Measurements from ENCODE around the gene LVRN. TPM values are rescaled to one million over a fixed set of nuclear protein-coding genes. Genes with fewer than 3 reads are reported as not detected.
"Not testable (repeated sequence)": the region's sequence is repeated elsewhere in the genome, so short reads cannot be mapped to it uniquely, and the experiment has no call there.

Gene LVRN, protein sequence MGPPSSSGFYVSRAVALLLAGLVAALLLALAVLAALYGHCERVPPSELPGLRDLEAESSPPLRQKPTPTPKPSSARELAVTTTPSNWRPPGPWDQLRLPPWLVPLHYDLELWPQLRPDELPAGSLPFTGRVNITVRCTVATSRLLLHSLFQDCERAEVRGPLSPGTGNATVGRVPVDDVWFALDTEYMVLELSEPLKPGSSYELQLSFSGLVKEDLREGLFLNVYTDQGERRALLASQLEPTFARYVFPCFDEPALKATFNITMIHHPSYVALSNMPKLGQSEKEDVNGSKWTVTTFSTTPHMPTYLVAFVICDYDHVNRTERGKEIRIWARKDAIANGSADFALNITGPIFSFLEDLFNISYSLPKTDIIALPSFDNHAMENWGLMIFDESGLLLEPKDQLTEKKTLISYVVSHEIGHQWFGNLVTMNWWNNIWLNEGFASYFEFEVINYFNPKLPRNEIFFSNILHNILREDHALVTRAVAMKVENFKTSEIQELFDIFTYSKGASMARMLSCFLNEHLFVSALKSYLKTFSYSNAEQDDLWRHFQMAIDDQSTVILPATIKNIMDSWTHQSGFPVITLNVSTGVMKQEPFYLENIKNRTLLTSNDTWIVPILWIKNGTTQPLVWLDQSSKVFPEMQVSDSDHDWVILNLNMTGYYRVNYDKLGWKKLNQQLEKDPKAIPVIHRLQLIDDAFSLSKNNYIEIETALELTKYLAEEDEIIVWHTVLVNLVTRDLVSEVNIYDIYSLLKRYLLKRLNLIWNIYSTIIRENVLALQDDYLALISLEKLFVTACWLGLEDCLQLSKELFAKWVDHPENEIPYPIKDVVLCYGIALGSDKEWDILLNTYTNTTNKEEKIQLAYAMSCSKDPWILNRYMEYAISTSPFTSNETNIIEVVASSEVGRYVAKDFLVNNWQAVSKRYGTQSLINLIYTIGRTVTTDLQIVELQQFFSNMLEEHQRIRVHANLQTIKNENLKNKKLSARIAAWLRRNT
- total RNA-seq (1 to 10 TPM in 1 of 2 donors, under 1 TPM in 1; 0.99 to 6.1 TPM), polyA plus RNA-seq (ENCODE audit: insufficient read depth, low read depth, low replicate concordance) (3.3 TPM)
- long read RNA-seq, donor 1, partial matches to known transcripts: 0 of 1 reads
- long read RNA-seq, donor 1, other reads (novel, unspliced or antisense): 0 of 1 reads
- long read RNA-seq, donor 2: 0 reads

DNA sequence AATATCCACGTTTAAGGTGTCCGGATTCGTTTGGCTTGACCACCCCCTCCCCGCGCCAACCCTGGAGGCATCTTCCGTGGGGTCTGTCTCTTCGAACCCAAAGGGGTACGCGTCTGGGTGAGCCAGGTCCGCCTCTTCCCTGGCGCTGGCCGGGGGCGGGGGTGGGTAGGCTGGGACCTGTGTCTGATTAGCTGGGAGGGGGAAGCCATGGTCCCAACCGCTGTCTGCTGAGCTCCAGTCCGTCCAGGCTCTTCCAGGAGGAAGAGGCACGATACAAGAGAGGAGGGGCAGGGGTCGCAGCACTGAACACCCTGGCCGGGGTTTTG lies at the start of gene LVRN:
TSS of gene LVRN (plus strand) at position 237 of the 326 bp plus-strand sequence. CDS start 143 bp downstream, outside the sequence.
- Histone ChIP-seq H3K27ac (no peak within 1 kb of the TSS), H3K4me1 (peaks cover 10% of the 10 kb centered on the region), H3K9me3 (no peaks in the 10 kb centered on the region), H3K36me3 (ENCODE audit: low read depth, missing control alignments) (no peaks in the 10 kb centered on the region), H3K27me3 (no peaks in the 10 kb centered on the region), H3K4me3 (peak within 1 kb of the TSS; percentile 29 to 63)
- no peak for TF ChIP-seq POLR2A (IDR thresholded peaks at IDR 0.05)
- TF ChIP-seq, protein P1, sequence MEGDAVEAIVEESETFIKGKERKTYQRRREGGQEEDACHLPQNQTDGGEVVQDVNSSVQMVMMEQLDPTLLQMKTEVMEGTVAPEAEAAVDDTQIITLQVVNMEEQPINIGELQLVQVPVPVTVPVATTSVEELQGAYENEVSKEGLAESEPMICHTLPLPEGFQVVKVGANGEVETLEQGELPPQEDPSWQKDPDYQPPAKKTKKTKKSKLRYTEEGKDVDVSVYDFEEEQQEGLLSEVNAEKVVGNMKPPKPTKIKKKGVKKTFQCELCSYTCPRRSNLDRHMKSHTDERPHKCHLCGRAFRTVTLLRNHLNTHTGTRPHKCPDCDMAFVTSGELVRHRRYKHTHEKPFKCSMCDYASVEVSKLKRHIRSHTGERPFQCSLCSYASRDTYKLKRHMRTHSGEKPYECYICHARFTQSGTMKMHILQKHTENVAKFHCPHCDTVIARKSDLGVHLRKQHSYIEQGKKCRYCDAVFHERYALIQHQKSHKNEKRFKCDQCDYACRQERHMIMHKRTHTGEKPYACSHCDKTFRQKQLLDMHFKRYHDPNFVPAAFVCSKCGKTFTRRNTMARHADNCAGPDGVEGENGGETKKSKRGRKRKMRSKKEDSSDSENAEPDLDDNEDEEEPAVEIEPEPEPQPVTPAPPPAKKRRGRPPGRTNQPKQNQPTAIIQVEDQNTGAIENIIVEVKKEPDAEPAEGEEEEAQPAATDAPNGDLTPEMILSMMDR (IDR thresholded peaks at IDR 0.05): no peak
- intact Hi-C loops (cut with DNase I; ENCODE audit: low total_unique reads): no loop called here
- DNase-seq: no peak
- 11 to 39% methylated on average over 8 to 17 of the region's 18 CpGs for WGBS, 2 donors

DNA sequence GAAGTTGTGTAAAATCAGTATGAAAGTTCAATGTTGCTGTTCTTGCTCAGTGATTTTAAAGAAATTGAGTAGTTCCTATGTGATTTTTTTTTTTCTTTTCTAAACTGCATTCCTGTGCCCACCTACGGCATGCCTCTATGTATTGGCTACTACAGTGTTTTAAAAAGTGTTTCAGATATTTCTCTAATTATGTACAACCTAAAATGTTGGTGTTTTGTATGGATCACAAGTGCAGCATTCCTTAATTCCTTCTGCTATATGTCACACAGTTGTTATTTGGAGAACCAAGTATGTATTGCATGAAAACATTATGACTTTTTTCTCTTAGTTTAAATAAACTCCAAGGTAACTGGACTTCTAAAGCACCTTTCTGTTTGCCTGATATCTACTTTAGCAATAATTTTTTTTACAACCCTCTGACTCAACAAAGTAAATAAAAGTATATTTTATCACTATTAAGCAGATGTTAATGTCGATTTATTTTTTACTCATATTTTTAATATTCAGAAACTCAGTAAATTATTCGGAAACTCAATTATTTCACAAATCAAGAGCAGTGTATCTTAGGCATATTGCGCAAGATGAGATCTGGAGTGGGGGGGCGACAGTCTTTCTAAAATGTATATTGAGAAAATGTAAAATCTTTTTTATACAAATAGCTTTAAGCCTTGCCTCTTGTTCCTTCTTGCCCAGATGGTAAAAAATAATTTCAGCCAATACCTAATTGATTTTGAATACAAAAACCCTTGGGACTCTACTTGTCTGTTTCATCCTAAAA lies 48.5 kb upstream of the LVRN start:
- H3K27me3 ChIP-seq; H3K36me3 ChIP-seq (ENCODE audit: low read depth, missing control alignments); H3K4me1 ChIP-seq; intact Hi-C loops (cut with DNase I; ENCODE audit: low total_unique reads); DNase-seq; H3K9me3 ChIP-seq; H3K27ac ChIP-seq; H3K4me3 ChIP-seq: not testable (repeated sequence)
- WGBS, 2 donors: 94 to 96% methylated on average over 5 of the region's 5 CpGs

DNA sequence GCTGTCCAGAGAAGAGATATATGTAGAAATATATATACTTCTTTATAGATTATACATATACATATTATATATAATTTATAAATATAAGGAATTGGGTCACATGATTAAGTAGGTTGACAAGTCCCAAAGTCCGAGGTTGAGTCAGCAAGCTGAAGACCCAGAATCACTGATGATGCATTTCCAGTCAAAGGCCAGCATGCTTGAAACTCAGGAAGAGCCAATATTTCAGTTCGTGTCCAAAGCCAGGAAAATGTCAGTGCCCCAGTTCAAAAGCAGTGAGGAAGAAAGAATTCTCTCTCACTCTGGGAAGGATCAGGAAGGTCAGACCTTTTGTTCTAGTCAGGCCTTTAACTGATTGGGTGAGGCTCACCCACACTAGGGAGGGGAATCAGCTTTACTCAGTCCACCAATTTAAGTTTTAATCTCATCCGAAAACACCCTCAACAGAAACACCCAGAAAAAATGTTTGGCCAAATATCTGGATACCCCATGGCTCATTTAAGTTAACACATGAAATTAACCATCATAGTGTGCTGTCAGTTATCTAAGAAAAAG lies 42.0 kb upstream of the LVRN start:
- WGBS, 2 donors: 54 to 67% methylated on average over 3 of the region's 3 CpGs

DNA sequence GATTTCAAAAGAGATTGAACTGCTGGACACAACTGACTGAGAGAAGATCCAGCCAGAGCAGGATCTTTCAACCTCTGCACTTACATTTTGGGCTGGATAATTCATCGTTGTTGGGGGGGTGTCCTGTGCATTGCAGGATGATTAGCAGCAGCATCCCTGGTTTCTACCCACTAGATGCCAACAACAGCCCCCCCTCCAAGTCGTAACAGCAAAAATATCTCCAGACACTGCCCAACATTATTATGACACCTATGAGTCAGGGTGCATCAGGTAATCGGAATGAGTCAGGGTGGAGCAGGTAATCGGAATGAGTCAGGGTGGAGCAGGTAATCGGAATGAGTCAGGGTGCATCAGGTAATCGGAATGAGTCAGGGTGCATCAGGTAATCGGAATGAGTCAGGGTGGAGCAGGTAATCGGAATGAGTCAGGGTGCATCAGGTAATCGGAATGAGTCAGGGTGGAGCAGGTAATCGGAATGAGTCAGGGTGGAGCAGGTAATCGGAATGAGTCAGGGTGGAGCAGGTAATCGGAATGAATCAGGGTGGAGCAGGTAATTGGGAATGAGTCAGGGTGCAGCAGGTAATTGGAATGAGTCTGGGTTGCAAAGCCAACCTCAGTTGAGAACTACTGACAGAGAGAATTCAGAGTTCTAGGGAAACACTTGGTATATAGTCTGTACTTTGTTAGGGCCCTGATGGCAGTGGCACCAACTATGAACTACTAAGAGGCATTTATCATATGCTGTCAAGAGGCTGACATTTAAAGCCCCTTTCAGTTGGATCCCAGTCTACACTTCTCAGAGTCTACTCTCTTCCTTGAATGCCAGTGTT lies 33.5 kb upstream of the LVRN start:
- H3K9me3 ChIP-seq; H3K4me1 ChIP-seq; intact Hi-C loops (cut with DNase I; ENCODE audit: low total_unique reads); H3K36me3 ChIP-seq (ENCODE audit: low read depth, missing control alignments); DNase-seq; H3K4me3 ChIP-seq; H3K27me3 ChIP-seq; H3K27ac ChIP-seq: not testable (repeated sequence)
- 84 to 89% methylated on average over 12 of the region's 12 CpGs for WGBS, 2 donors

More for the DNA sequence above, 42.0 kb upstream of the LVRN start:
- no peaks in the 10 kb centered on the region for H3K9me3 ChIP-seq
- H3K36me3 ChIP-seq (ENCODE audit: low read depth, missing control alignments): no peaks in the 10 kb centered on the region
- no peak for TF ChIP-seq POLR2A (IDR thresholded peaks at IDR 0.05)
- TF ChIP-seq, protein P1 (IDR thresholded peaks at IDR 0.05): no peak
- no peak for DNase-seq
- no peak overlapping the region for H3K4me3 ChIP-seq
- intact Hi-C loops (cut with DNase I; ENCODE audit: low total_unique reads): no loop called here
- H3K27ac ChIP-seq: no peak overlapping the region
- H3K27me3 ChIP-seq: no peaks in the 10 kb centered on the region
- H3K4me1 ChIP-seq: no peaks in the 10 kb centered on the region

DNA sequence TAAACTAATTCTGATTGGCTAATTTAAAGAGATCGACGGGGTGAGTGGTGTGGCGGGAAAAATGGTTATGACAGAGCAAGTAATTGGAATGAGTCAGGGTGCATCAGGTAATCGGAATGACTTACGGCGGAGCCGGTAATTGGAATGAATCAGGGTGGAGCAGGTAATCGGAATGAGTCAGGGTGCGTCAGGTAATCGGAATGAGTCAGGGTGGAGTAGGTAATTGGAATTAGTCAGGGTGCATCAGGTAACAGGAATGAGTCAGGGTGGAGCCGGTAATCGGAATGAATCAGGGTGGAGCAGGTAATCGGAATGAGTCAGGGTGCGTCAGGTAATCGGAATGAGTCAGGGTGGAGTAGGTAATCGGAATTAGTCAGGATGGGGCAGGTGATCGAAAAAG lies 32.1 kb upstream of the LVRN start:
- H3K36me3 ChIP-seq (ENCODE audit: low read depth, missing control alignments); DNase-seq; intact Hi-C loops (cut with DNase I; ENCODE audit: low total_unique reads); H3K27me3 ChIP-seq; H3K27ac ChIP-seq; H3K4me1 ChIP-seq; H3K9me3 ChIP-seq; H3K4me3 ChIP-seq: not testable (repeated sequence)
- 66 to 79% methylated on average over 17 of the region's 17 CpGs for WGBS, 2 donors

Data from testis (tissue), 5 donors.